Fibroblast of mammary gland (primary cell): ENCODE results near the gene CA7.

ENCODE experiments used
- DNase-seq: peaks from one replicate; pipeline ENCODE4 v3.0.0-alpha.2; 2010; ENCODE audit warnings: low read depth
- H3K4me3 ChIP-seq: 2 replicates; pipeline ENCODE4 v1.5.1; 2011; ENCODE audit warnings: low read depth, mild to moderate bottlenecking, low read length, moderate library complexity; ENCODE audit not compliant: control insufficient read depth
- CTCF ChIP-seq: conservative IDR thresholded peaks from 2 replicates; pipeline ENCODE4 v1.5.1; 2011; ENCODE audit warnings: low read depth, low read length, inconsistent platforms; ENCODE audit not compliant: control insufficient read depth, insufficient read depth

The CA7 gene

DNA sequence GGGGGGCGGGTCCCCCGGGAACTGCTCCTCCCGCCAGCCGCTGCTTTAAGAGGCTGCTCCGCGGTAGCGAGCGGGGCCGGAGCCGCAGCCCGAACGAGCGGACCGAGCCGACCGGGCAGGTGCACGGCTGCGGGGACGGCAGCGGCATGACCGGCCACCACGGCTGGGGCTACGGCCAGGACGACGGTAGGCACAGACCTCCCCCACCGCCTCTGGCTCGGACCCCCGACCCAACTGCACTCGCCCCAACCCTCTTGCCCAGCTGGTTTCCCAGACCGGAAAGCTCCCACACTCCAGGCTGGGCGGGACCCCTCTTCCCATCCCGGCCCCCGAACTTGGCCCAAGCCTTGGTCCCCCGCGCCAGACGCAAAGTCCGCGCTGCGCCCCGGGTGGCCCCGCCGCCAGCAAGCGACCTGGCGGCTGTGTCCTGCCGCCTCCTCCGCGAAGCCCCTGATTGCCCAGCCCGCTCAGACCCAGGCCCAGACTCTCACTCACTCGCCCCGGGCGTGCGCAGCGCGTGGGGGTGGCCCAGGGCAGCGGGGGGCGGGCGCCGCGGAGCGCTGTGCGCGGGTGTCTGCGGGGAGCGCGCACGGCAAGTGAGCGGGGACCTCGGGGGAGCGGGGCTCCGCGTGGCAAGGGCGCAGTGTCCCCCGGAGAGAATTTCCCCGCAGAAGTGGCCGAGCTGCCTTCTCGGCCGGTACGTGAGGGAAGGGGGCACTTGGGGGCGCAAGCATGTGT lies at the start of gene CA7:
TSS of gene CA7 (plus strand) at position 73 of the 738 bp plus-strand sequence. CDS start at position 147, 74 bp downstream.
- peak within 1 kb of the TSS; percentile 13 for H3K4me3 ChIP-seq

DNA sequence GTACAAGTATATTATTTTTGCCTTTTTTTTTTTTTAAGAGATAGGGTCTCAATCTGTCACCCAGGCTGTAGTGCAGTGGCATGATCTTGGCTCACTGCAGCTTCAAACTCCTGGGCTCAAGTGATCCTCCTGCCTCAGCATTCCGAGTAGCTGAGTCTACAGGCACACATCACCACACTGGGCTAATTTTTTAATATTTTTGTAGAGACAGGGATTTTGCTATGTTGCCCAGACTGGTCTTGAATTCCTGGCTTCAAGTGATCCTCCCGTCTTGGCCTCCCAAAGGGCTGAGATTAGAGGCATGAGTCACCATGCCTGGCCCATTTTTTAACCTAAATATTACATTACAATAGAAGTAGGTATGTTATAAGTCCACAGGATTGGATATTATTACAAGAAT lies 46.1 kb upstream of the CA7 start:
- DNase-seq: peak; percentile 11
- H3K4me3 ChIP-seq: no peak overlapping the region
- TF ChIP-seq CTCF: no peak

More for the DNA sequence above, at the start of gene CA7:
- no peak for TF ChIP-seq CTCF
- DNase-seq: no peak

GRCh38 chr16:66800856-66801255 lies 43.4 kb upstream of the CA7 start:
- no peak for TF ChIP-seq CTCF
- no peak overlapping the region for H3K4me3 ChIP-seq
- DNase-seq: no peak

DNA sequence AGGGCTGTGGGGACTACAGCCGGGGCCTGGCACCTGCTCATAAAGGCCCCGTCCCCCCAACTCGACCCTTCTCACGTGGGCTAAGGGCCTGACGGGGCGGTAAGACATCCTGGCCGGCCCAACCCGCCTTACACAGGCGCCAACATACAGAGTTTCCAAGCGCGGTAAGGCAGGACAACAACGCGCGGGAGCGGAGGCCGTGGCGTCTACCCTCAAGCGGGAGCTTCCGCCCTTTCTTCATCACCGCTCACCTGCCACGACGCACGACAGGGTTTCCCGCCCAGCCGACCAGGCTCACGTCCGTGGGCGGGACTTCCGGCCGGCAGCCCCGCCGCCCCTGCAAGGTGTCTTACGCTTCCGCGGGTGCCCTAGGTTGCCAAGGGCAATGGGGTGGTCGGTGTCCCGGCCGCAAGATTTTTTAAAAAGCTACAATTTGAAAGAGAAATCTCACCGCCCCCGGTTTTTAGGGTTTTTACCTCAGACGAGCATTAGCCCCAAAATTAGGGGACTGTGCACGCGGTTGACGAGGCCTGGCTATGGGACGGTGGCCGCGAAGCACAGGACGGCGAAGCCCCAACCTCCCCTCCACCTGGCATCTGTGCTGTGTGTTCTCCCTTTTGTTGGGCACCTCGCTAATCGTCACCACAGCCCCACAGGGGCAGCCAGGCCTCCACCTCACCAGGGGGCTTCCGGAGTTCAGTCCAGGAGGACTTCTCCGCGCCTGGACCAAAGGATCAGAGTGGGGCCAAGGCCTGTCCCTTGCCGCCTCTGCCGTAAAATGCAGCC lies 42.7 kb upstream of the CA7 start, which contains the start of gene TERB1:
TSS of gene TERB1 (minus strand) at position 265 of the 786 bp plus-strand sequence. CDS start 4,786 bp downstream, outside the sequence.
- TF ChIP-seq CTCF: no peak
- no peak for DNase-seq
- H3K4me3 ChIP-seq: no peak within 1 kb of the TSS

DNA sequence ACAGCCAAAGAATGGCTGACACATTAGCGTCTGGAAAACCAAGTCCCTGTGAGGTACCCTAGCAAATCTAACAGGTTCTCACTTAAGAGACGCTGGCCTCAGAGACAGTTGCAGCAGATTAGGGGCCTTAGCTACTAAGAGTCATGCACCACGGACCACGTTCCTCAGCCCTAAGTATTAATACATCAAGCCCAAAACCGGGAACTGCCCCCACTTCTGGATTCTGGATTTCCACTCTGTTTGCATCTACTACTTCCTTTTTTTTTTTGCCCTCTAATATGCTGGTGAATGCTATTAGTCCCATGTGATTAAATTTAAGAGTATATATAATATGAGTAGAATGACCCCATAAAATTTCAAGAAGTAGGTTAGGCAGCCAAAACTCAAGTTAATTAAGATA lies 42.1 kb upstream of the CA7 start:
- no peak for DNase-seq
- TF ChIP-seq CTCF: no peak
- no peak overlapping the region for H3K4me3 ChIP-seq

- H3K4me3 ChIP-seq: no peak overlapping the region
- no peak for DNase-seq
- TF ChIP-seq CTCF: no peak
Observed at GRCh38 chr16:66809765-66810164, 34.4 kb upstream of the CA7 start.
